LNCAP (cell line): ENCODE results near the gene ATP2A1.

ENCODE experiments used
- TF ChIP-seq, protein P1 (sequence below): fragments of 450-650 bp; IDR thresholded peaks from 2 replicates; pipeline ENCODE4 v1.5.1; 2017; ENCODE audit warnings: mild to moderate bottlenecking

The ATP2A1 gene

GRCh38 chr16:28912558-28912957 is 34.3 kb downstream of the ATP2A1 start:
- TF ChIP-seq, protein P1, sequence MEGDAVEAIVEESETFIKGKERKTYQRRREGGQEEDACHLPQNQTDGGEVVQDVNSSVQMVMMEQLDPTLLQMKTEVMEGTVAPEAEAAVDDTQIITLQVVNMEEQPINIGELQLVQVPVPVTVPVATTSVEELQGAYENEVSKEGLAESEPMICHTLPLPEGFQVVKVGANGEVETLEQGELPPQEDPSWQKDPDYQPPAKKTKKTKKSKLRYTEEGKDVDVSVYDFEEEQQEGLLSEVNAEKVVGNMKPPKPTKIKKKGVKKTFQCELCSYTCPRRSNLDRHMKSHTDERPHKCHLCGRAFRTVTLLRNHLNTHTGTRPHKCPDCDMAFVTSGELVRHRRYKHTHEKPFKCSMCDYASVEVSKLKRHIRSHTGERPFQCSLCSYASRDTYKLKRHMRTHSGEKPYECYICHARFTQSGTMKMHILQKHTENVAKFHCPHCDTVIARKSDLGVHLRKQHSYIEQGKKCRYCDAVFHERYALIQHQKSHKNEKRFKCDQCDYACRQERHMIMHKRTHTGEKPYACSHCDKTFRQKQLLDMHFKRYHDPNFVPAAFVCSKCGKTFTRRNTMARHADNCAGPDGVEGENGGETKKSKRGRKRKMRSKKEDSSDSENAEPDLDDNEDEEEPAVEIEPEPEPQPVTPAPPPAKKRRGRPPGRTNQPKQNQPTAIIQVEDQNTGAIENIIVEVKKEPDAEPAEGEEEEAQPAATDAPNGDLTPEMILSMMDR = no peak

DNA sequence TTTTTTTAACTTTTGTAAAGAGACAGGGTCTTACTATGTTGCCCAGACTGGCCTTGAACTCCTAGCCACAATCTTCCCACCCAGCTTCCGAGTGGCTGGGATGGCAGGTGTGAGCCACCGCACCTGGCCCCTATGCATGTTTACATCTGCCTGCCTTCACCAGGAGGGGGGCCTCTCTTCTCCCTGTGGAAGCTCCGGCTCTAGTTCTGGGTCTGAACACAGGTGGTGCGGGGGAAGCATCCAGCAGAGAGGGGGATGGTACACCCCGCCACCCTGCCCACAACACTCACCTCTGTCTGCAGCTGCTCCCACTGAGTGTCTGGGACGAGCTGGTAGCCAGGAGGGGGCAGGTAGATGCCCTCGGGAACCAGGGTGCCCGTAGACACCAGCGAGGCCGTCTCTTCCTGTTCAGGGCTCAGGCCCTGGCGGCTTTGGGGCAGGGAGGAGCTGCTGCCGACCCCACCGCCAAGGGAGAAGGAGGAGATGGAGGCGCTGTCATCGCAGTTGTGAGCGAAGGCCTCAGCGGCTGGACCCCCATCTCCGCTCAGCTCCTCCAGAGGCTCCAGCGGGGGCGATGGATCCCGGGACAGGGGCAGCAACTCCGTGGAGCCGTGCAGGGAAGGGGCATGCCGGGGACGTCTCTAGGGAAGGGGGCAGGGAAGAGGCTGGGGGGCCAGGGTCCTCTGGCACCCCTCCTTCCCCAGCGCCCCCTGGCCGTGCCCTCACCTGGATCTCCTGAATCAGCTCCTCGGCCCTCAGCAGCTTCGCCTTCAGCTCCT is 35.8 kb downstream of the ATP2A1 start:
- TF ChIP-seq, protein P1 = no peak

DNA sequence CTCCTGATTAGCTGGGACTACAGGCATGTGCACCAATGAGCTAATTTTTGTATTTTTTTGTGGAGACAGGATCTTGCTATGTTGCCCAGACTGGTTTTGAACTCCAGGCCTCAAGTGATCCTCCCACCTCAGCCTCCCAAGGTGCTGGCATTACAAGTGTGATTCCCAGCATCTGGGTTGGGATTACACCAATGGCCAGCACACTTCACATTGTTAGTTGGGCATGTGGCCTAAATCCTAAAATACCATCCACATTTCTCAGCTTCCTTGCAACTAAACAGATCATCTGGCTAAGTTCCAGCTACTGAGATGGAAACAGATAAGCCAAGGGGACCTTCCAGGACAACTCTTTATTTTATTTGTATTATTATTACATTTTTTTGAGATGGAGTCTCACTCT is 36.9 kb downstream of the ATP2A1 start:
- TF ChIP-seq, protein P1 = no peak

- TF ChIP-seq, protein P1 = no peak
Measured at GRCh38 chr16:28917095-28917494, 38.8 kb downstream of the ATP2A1 start.

- TF ChIP-seq, protein P1 = no peak
Measured at GRCh38 chr16:28918698-28919097, 40.4 kb downstream of the ATP2A1 start.

DNA sequence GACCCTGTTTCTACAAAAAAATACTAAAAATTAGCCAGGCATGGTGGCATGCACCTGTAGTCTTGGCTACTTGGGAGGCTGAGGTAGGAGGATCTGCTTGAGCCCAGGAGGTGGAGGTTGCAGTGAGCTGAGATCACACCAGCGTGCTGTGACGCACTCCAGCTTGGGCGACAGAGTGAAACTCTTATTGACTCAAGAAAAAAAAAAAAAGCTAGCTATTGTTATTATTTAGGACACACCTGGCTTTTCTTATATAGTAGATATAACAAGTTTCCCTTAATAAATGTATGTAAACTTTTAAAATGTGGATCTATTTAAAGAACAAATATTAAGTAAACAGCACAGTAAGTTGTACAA is 44.9 kb downstream of the ATP2A1 start:
- TF ChIP-seq, protein P1 = no peak

DNA sequence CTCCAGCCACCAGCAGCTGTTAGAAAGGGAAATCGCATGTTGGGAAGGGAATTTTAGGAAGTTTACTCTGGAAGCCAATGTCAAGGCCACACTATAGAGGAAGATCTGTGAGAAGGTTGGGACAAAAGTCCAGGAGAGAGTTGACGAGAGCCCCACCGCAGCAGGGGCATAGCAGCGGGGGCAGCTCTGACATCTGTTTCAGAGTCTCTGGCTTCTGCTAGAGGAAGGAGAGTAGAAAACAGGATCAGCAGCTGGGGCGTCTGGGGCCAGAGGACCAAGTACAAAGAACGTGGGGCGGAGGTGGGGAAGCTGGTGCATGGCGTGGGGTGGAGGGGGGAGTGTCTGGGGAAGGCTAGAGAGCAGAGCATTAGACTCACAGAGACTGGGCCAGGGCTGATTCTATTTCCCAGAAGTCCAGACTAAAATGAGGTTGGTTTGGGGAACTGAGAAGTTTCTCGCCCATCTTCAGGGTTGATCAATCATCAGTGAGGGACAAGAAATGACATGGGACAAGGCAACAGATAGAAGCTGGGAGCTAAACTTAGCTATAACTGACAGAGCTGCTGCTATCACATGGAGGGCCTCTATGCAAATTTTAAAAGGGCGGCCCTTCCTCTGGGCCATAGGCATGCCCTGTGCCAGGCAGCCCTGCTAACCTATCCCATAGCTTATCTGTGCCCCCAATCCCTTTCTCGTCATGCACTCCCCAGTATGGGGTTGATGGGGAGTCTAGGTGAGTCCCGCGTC is 45.5 kb downstream of the ATP2A1 start:
- TF ChIP-seq, protein P1 = no peak
